Trophoblast cell (in vitro differentiated cells and primary cell): ENCODE measurements around the gene HRH3.
A peak's percentile ranks its signal among the peaks of the same experiment; 100 is the strongest.

Source experiments
- DNase-seq, 2 donors: peaks; one replicate each; pipeline ENCODE4 v3.0.0-alpha.2; 2016
- H2AFZ ChIP-seq: 2 replicates; pipeline ENCODE4 v1.6.1; 2013; ENCODE audit warnings: low read length, moderate library complexity, mild to moderate bottlenecking; ENCODE audit not compliant: insufficient read depth, poor library complexity
- H2AK5ac ChIP-seq: 2 replicates; pipeline ENCODE4 v1.6.1; 2013; ENCODE audit warnings: mild to moderate bottlenecking, low read length
- H2BK120ac ChIP-seq: 2 replicates; pipeline ENCODE4 v1.6.1; 2013; ENCODE audit warnings: low read length, mild to moderate bottlenecking, moderate library complexity; ENCODE audit not compliant: insufficient read depth, poor library complexity
- H2BK12ac ChIP-seq: 2 replicates; pipeline ENCODE4 v1.6.1; 2013; ENCODE audit warnings: mild to moderate bottlenecking, low read length, moderate library complexity
- H2BK5ac ChIP-seq: 2 replicates; pipeline ENCODE4 v1.6.1; 2013; ENCODE audit warnings: low read length, low read depth, moderate library complexity, mild to moderate bottlenecking; ENCODE audit not compliant: poor library complexity
- H3K14ac ChIP-seq: 2 replicates; pipeline ENCODE4 v1.6.1; 2013; ENCODE audit warnings: mild to moderate bottlenecking, low read length
- H3K18ac ChIP-seq: 2 replicates; pipeline ENCODE4 v1.6.1; 2013; ENCODE audit warnings: mild to moderate bottlenecking, low read length
- H3K23ac ChIP-seq: 2 replicates; pipeline ENCODE4 v1.6.1; 2013; ENCODE audit warnings: low read length
- H3K27ac ChIP-seq: 2 replicates; pipeline ENCODE4 v1.5.1; 2013; ENCODE audit warnings: low read depth, mild to moderate bottlenecking, inconsistent platforms, low read length, moderate library complexity
- H3K27me3 ChIP-seq: 2 replicates; pipeline ENCODE4 v1.6.1; 2013; ENCODE audit warnings: inconsistent platforms, mild to moderate bottlenecking, low read length, moderate library complexity; ENCODE audit not compliant: insufficient read depth
- H3K36me3 ChIP-seq, 2 experiments: 1 replicate in 1 of 2; 2 replicates in 1 of 2; pipeline ENCODE4 v1.6.1; 2013; ENCODE audit warnings: low read length in 2 of 2, mild to moderate bottlenecking in 2 of 2, moderate library complexity in 1 of 2; ENCODE audit not compliant: insufficient read depth in 2 of 2, control insufficient read depth in 1 of 2
- H3K4ac ChIP-seq: 2 replicates; pipeline ENCODE4 v1.6.1; 2013; ENCODE audit warnings: low read depth, mild to moderate bottlenecking, low read length, moderate library complexity
- H3K4me1 ChIP-seq, 2 experiments: 1 replicate in 1 of 2; 2 replicates in 1 of 2; pipeline ENCODE4 v1.6.1; 2013; ENCODE audit warnings: low read length in 2 of 2, mild to moderate bottlenecking in 2 of 2, moderate library complexity in 1 of 2; ENCODE audit not compliant: insufficient read depth in 2 of 2, control insufficient read depth in 1 of 2
- H3K4me2 ChIP-seq: 2 replicates; pipeline ENCODE4 v1.6.1; 2013; ENCODE audit warnings: inconsistent platforms, mild to moderate bottlenecking, low read length, moderate library complexity
- H3K4me3 ChIP-seq: 2 replicates; pipeline ENCODE4 v1.5.1; 2013; ENCODE audit warnings: mild to moderate bottlenecking, low read depth, low read length, inconsistent platforms
- H3K79me1 ChIP-seq: one replicate; pipeline ENCODE4 v1.6.1; 2013; ENCODE audit warnings: low read length
- H3K79me2 ChIP-seq: 2 replicates; pipeline ENCODE4 v1.6.1; 2013; ENCODE audit warnings: low read length, mild to moderate bottlenecking; ENCODE audit not compliant: control insufficient read depth, insufficient read depth, poor library complexity
- H3K9ac ChIP-seq: 2 replicates; pipeline ENCODE4 v1.6.1; 2013; ENCODE audit warnings: mild to moderate bottlenecking, low read length
- H3K9me3 ChIP-seq: 2 replicates; pipeline ENCODE4 v1.6.1; 2013; ENCODE audit warnings: low read depth, mild to moderate bottlenecking, control low read depth, inconsistent platforms, low read length; ENCODE audit not compliant: insufficient read depth
- H4K12ac ChIP-seq: 2 replicates; pipeline ENCODE4 v1.6.1; 2013; ENCODE audit warnings: low read depth, mild to moderate bottlenecking, low read length, moderate library complexity
- H4K8ac ChIP-seq: 2 replicates; pipeline ENCODE4 v1.6.1; 2013; ENCODE audit warnings: low read depth, mild to moderate bottlenecking, low read length, moderate library complexity
- H4K91ac ChIP-seq: one replicate; pipeline ENCODE4 v1.6.1; 2013; ENCODE audit warnings: low read depth, mild to moderate bottlenecking, low read length, moderate library complexity
- WGBS: extraction: QIAGEN DNeasy Blood & Tissue Kit; methylation state at CpG from one replicate; pipeline ENCODE4 v1.1.7; 2013; ENCODE audit warnings: missing lambda C conversion rate; ENCODE audit not compliant: insufficient read length, insufficient coverage; ENCODE audit errors: extremely low coverage; 5-methylcytosine and 5-hydroxymethylcytosine counted together

HRH3 gene

GRCh38 chr20:62230276-62230675 lies 10.2 kb upstream of the HRH3 start:
- H3K79me1 ChIP-seq: no peaks in the 10 kb centered on the region
- H3K4ac ChIP-seq: no peak overlapping the region
- no peak overlapping the region for H3K18ac ChIP-seq
- no peak overlapping the region for H4K8ac ChIP-seq
- H2BK12ac ChIP-seq: no peak overlapping the region
- H3K27me3 ChIP-seq: no peaks in the 10 kb centered on the region
- no peak for DNase-seq
- WGBS: 100% methylated on average over 2 of the region's 2 CpGs
- H3K9ac ChIP-seq: no peak overlapping the region
- H4K91ac ChIP-seq: no peak overlapping the region
- no peaks in the 10 kb centered on the region for H3K36me3 ChIP-seq
- H2BK5ac ChIP-seq: no peak overlapping the region
- H4K12ac ChIP-seq: no peak overlapping the region
- H3K23ac ChIP-seq: no peak overlapping the region
- no peaks in the 10 kb centered on the region for H3K79me2 ChIP-seq
- H2AK5ac ChIP-seq: no peak overlapping the region
- no peak overlapping the region for H3K4me3 ChIP-seq
- H3K14ac ChIP-seq: no peak overlapping the region
- H2BK120ac ChIP-seq: no peak overlapping the region
- no peak overlapping the region for H3K4me2 ChIP-seq
- H2AFZ ChIP-seq: no peak overlapping the region
- no peak overlapping the region for H3K27ac ChIP-seq
- no peaks in the 10 kb centered on the region for H3K4me1 ChIP-seq
- peaks cover 15% of the 10 kb centered on the region for H3K9me3 ChIP-seq

GRCh38 chr20:62229667-62230066 lies 9.6 kb upstream of the HRH3 start:
- Histone ChIP-seq H3K27me3 (no peaks in the 10 kb centered on the region), H3K79me2 (no peaks in the 10 kb centered on the region), H3K9me3 (peaks cover 16% of the 10 kb centered on the region), H3K4me2 (no peak overlapping the region), H2BK120ac (no peak overlapping the region), H3K18ac (no peak overlapping the region), H4K8ac (no peak overlapping the region), H4K91ac (no peak overlapping the region), H2BK12ac (no peak overlapping the region), H3K4me1 (no peaks in the 10 kb centered on the region), H2AFZ (no peak overlapping the region), H3K23ac (no peak overlapping the region), H3K4me3 (peak overlapping the region; percentile 18), H3K9ac (no peak overlapping the region), H3K14ac (no peak overlapping the region), H3K79me1 (no peaks in the 10 kb centered on the region), H3K4ac (no peak overlapping the region), H3K36me3 (no peaks in the 10 kb centered on the region), H2AK5ac (no peak overlapping the region), H2BK5ac (no peak overlapping the region), H3K27ac (no peak overlapping the region), H4K12ac (no peak overlapping the region)
- 100% methylated on average over 4 of the region's 4 CpGs for whole genome bisulfite sequencing
- DNase-seq: no peak

- DNase-seq: no peak
- WGBS: 100% methylated on average over 6 of the region's 7 CpGs
- H3K36me3 ChIP-seq: no peaks in the 10 kb centered on the region
- no peak overlapping the region for H4K8ac ChIP-seq
- no peak overlapping the region for H2BK12ac ChIP-seq
- H2BK120ac ChIP-seq: no peak overlapping the region
- no peak overlapping the region for H2AK5ac ChIP-seq
- peak overlapping the region; percentile 2 for H3K23ac ChIP-seq
- no peak overlapping the region for H3K4ac ChIP-seq
- H3K4me1 ChIP-seq: no peaks in the 10 kb centered on the region
- H3K79me1 ChIP-seq: no peaks in the 10 kb centered on the region
- H3K4me2 ChIP-seq: no peak overlapping the region
- no peak overlapping the region for H2AFZ ChIP-seq
- H3K18ac ChIP-seq: no peak overlapping the region
- H3K9me3 ChIP-seq: peaks cover 19% of the 10 kb centered on the region
- H3K9ac ChIP-seq: no peak overlapping the region
- no peak overlapping the region for H4K12ac ChIP-seq
- no peaks in the 10 kb centered on the region for H3K79me2 ChIP-seq
- H2BK5ac ChIP-seq: no peak overlapping the region
- H3K14ac ChIP-seq: no peak overlapping the region
- H3K27me3 ChIP-seq: no peaks in the 10 kb centered on the region
- no peak overlapping the region for H3K27ac ChIP-seq
- no peak overlapping the region for H3K4me3 ChIP-seq
- no peak overlapping the region for H4K91ac ChIP-seq
Observed at GRCh38 chr20:62228982-62229545, 9.0 kb upstream of the HRH3 start.

GRCh38 chr20:62227977-62228958 lies 8.2 kb upstream of the HRH3 start:
- Histone ChIP-seq H3K18ac (no peak overlapping the region), H3K4ac (no peak overlapping the region), H3K36me3 (no peaks in the 10 kb centered on the region), H2BK120ac (no peak overlapping the region), H3K9ac (no peak overlapping the region), H3K27ac (no peak overlapping the region), H3K27me3 (no peaks in the 10 kb centered on the region), H2AFZ (no peak overlapping the region), H2AK5ac (no peak overlapping the region), H3K14ac (no peak overlapping the region), H2BK12ac (no peak overlapping the region), H4K12ac (no peak overlapping the region), H3K4me3 (no peak overlapping the region), H3K23ac (peak overlapping the region; percentile 2), H3K79me2 (no peaks in the 10 kb centered on the region), H4K91ac (no peak overlapping the region), H3K9me3 (peaks cover 14% of the 10 kb centered on the region), H3K4me1 (no peaks in the 10 kb centered on the region), H3K4me2 (no peak overlapping the region), H4K8ac (no peak overlapping the region), H2BK5ac (no peak overlapping the region), H3K79me1 (no peaks in the 10 kb centered on the region)
- WGBS: no CpG with 5 or more reads among the region's 37 CpGs
- DNase-seq: peak in 1 of 2 donors; percentile 37
